Fibroblast of lung (primary cell): Measurements from ENCODE around the gene TIAM1. TPM values are rescaled to one million over a fixed set of nuclear protein-coding genes. Genes with fewer than 3 reads are reported as not detected.

Source experiments
- DNase-seq, 2 donors: peaks; one replicate each; pipeline versions ENCODE4 v3.0.0 to v3.0.0-alpha.2; 2010; ENCODE audit warnings: low read depth in 2 of 2
- H2AFZ ChIP-seq: 2 replicates; pipeline ENCODE4 v1.5.1; 2012; ENCODE audit warnings: low read length, control low read depth, inconsistent platforms
- H3K27ac ChIP-seq: 2 replicates; pipeline ENCODE4 v1.5.1; 2011; ENCODE audit warnings: low read length, control low read depth; ENCODE audit not compliant: insufficient read depth
- H3K27me3 ChIP-seq: 2 replicates; pipeline ENCODE4 v1.5.1; 2011; ENCODE audit warnings: mild to moderate bottlenecking, low read length; ENCODE audit not compliant: control insufficient read depth, insufficient read depth
- H3K36me3 ChIP-seq: 2 replicates; pipeline ENCODE4 v1.5.1; 2011; ENCODE audit warnings: low read length; ENCODE audit not compliant: control insufficient read depth, insufficient read depth
- H3K4me1 ChIP-seq: 2 replicates; pipeline ENCODE4 v1.5.1; 2011; ENCODE audit warnings: low read length; ENCODE audit not compliant: control insufficient read depth, insufficient read depth; ENCODE audit errors: extremely low read depth
- H3K4me2 ChIP-seq: 2 replicates; pipeline ENCODE4 v1.5.1; 2011; ENCODE audit warnings: low read length, control low read depth; ENCODE audit not compliant: insufficient read depth; ENCODE audit errors: extremely low read depth
- H3K4me3 ChIP-seq, 4 experiments: fragments of 200-600 bp in 1 of 4; sonication (generic) in 1 of 4; replicated peaks in 1 of 4; 2 replicates each; pipeline ENCODE4 v1.5.1; 2011 to 2016; ENCODE audit warnings: low read length in 4 of 4, low read depth in 3 of 4, mild to moderate bottlenecking in 3 of 4, control low read depth in 2 of 4, inconsistent platforms in 1 of 4, mixed read lengths in 1 of 4; ENCODE audit not compliant: insufficient read depth in 1 of 4; ENCODE audit errors: control extremely low read depth in 1 of 4
- H3K79me2 ChIP-seq: 2 replicates; pipeline ENCODE4 v1.5.1; 2012; ENCODE audit warnings: mild to moderate bottlenecking, low read length, inconsistent platforms; ENCODE audit not compliant: control insufficient read depth, insufficient read depth
- H3K9ac ChIP-seq: 2 replicates; pipeline ENCODE4 v1.5.1; 2011; ENCODE audit warnings: mild to moderate bottlenecking, low read length, control low read depth; ENCODE audit not compliant: insufficient read depth
- H3K9me3 ChIP-seq: 2 replicates; pipeline ENCODE4 v1.5.1; 2012; ENCODE audit warnings: low read depth, low read length; ENCODE audit not compliant: control insufficient read depth, insufficient read depth
- H4K20me1 ChIP-seq: 2 replicates; pipeline ENCODE4 v1.5.1; 2011; ENCODE audit warnings: low read length; ENCODE audit not compliant: control insufficient read depth, insufficient read depth; ENCODE audit errors: extremely low read depth
- CTCF ChIP-seq, 2 donors: IDR thresholded peaks in 1 of 2; conservative IDR thresholded peaks in 1 of 2; 1 replicate in 1 of 2; 2 replicates in 1 of 2; pipeline ENCODE4 v1.5.1; 2011 to 2012; ENCODE audit warnings: low read length in 2 of 2, control low read depth in 1 of 2, inconsistent platforms in 1 of 2, low read depth in 1 of 2, mild to moderate bottlenecking in 1 of 2
- EZH2 ChIP-seq: IDR thresholded peaks from 2 replicates; pipeline ENCODE4 v1.5.1; 2012; ENCODE audit warnings: low read length, control low read depth, mild to moderate bottlenecking; ENCODE audit errors: missing control alignments
- polyA plus RNA-seq, 2 donors: library from polyadenylated mRNA; depleted of rRNA in 1 of 2; stranded (reverse) in 1 of 2; unstranded in 1 of 2; fragments of >200 nt; gene quantifications; 2 replicates each; pipeline ENCODE4 v1.2.1, GENCODE V29; 2011 to 2012; ENCODE audit warnings: missing spikeins in 1 of 2
- total RNA-seq: library from RNA; depleted of rRNA; stranded (reverse); fragments of >200 nt; gene quantifications from 2 replicates; pipeline ENCODE4 v1.2.1, GENCODE V29; 2014

TIAM1 gene
- total and polyA plus RNA-seq, 2 donors (not counting 1 experiment from before 2014, with no cell fraction given): under 0.01 to 0.52 TPM

GRCh38 chr21:31248598-31248997, 95.5 kb downstream of the TIAM1 start:
- Histone ChIP-seq H3K27ac (no peak overlapping the region), H3K9me3 (no peaks in the 10 kb centered on the region), H3K4me3 (no peak overlapping the region), H3K36me3 (no peaks in the 10 kb centered on the region), H3K4me2 (no peak overlapping the region), H3K27me3 (no peaks in the 10 kb centered on the region), H4K20me1 (no peaks in the 10 kb centered on the region), H3K4me1 (no peaks in the 10 kb centered on the region), H3K9ac (no peak overlapping the region), H3K79me2 (no peaks in the 10 kb centered on the region), H2AFZ (no peak overlapping the region)
- DNase-seq: peak; percentile 67 to 68
- no peak for TF ChIP-seq EZH2
- no peak for TF ChIP-seq CTCF (conservative IDR thresholded peaks at IDR 0.05 in 1 of 2, IDR thresholded peaks at IDR 0.05 in 1 of 2; ENCODE audit: low read depth in 1 of 2, low read length in 2 of 2)

- no peak for DNase-seq
- no peak overlapping the region for H2AFZ ChIP-seq
- TF ChIP-seq CTCF (conservative IDR thresholded peaks at IDR 0.05 in 1 of 2, IDR thresholded peaks at IDR 0.05 in 1 of 2; ENCODE audit: low read depth in 1 of 2, low read length in 2 of 2) (no peak), EZH2 (no peak)
Observed at GRCh38 chr21:31243611-31244010, 100.5 kb downstream of the TIAM1 start.

GRCh38 chr21:31236528-31236927, 107.5 kb downstream of the TIAM1 start:
- Histone ChIP-seq H3K4me2 (no peak overlapping the region), H3K4me3 (no peak overlapping the region)
- peak in 1 of 2 donors; percentile 63 for DNase-seq

More at GRCh38 chr21:31243611-31244010, 100.5 kb downstream of the TIAM1 start:
- Histone ChIP-seq H3K36me3 (no peaks in the 10 kb centered on the region), H3K4me3 (no peak overlapping the region), H3K27ac (no peak overlapping the region), H3K9me3 (no peaks in the 10 kb centered on the region), H3K9ac (no peak overlapping the region), H4K20me1 (no peaks in the 10 kb centered on the region), H3K79me2 (no peaks in the 10 kb centered on the region), H3K4me2 (no peak overlapping the region), H3K4me1 (no peaks in the 10 kb centered on the region), H3K27me3 (no peaks in the 10 kb centered on the region)

More at GRCh38 chr21:31236528-31236927, 107.5 kb downstream of the TIAM1 start:
- no peaks in the 10 kb centered on the region for H3K79me2 ChIP-seq
- H4K20me1 ChIP-seq: no peaks in the 10 kb centered on the region
- no peak overlapping the region for H3K27ac ChIP-seq
- no peak overlapping the region for H3K9ac ChIP-seq
- TF ChIP-seq CTCF (conservative IDR thresholded peaks at IDR 0.05 in 1 of 2, IDR thresholded peaks at IDR 0.05 in 1 of 2; ENCODE audit: low read depth in 1 of 2, low read length in 2 of 2) (no peak), EZH2 (no peak)
- H3K27me3 ChIP-seq: no peaks in the 10 kb centered on the region
- H3K4me1 ChIP-seq: no peaks in the 10 kb centered on the region
- H3K9me3 ChIP-seq: no peaks in the 10 kb centered on the region
- H2AFZ ChIP-seq: no peak overlapping the region
- H3K36me3 ChIP-seq: no peaks in the 10 kb centered on the region
